ENCODE data around the gene CAPN9.
"Not testable (repeated sequence)": the region's sequence is repeated elsewhere in the genome, so short reads cannot be mapped to it uniquely, and the experiment has no call there.

The CAPN9 gene

DNA sequence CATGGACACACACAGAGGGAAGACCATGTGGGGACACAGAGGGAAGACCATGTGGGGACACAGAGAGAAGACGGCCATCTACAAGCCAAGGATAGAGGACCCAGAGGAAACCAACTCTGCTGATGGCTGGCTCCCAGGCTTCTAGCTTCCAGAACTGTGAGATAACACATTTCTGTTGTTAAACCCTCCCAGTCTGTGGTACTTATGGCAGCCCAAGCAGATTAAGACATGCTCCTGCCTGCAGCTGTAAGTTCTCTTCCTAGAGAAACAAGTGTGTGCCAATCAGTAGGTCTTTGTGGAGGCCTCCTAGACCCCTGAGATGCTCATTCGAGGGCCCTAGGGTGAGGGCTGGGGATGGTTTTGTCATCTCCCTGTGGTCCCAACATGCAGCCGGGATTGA, 35.9 kb upstream of the CAPN9 start:
- DNase-seq = no peak

DNA sequence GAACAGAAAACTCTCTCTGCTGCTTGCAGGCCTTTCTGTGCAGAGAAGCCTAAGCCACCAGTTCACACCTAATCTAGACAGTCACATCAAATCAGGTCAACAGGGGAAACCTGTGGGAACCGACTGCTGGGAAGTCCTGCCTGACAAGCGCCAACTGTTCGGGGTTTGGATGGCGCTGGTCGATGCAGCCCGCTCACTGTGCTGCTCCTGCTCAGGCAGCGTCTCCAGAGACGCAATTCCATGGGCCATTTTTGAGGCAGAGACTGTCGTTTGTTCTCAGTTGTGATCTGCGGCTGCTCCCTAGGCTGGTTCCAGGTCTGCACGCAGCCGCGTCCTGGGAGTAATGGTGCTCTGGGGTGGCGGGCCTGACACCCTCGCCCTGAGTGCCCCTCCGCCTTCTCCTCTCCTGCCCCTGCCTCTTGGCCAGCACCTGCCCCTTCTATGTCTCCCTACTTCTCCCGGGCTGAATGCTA, 34.7 kb upstream of the CAPN9 start:
- DNase-seq = no peak

DNA sequence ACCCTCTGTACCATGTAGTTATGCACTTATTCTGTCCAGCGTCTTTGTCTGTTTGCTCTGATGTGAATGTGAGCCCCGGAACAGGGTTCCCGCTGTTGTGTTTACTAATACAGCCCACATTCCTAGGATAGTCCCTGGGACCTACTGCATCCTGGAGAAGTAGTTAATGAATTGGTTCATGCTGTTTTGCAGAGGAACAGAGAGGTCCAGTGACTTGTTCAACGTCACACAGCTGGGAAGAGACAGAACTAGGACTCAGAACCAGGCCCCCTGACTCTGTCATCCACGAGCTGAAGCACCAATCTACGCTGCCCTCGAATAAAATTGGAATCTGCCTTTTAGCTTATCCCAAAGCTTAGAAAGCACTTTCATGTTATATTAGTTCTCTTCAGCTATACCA, 34.0 kb upstream of the CAPN9 start:
- DNase-seq = no peak

DNA sequence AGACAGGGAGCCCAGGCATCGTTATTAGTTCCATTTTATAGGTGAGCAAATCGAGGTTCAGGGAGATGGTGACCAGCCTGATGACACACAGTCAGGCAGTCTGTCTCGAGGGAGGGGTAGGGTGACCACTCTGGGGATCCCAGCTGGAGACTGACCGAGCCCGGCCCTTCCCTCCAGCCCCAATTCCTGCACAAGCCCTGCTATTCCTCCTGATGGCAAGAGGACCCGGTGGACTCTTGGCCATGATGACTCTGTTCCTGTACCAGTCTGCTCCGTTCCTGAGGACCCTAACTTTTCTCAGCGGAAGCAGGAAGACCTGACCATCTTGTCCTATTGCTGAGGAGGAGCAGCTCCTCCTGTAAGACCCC, 33.7 kb upstream of the CAPN9 start:
- no peak for DNase-seq

DNA sequence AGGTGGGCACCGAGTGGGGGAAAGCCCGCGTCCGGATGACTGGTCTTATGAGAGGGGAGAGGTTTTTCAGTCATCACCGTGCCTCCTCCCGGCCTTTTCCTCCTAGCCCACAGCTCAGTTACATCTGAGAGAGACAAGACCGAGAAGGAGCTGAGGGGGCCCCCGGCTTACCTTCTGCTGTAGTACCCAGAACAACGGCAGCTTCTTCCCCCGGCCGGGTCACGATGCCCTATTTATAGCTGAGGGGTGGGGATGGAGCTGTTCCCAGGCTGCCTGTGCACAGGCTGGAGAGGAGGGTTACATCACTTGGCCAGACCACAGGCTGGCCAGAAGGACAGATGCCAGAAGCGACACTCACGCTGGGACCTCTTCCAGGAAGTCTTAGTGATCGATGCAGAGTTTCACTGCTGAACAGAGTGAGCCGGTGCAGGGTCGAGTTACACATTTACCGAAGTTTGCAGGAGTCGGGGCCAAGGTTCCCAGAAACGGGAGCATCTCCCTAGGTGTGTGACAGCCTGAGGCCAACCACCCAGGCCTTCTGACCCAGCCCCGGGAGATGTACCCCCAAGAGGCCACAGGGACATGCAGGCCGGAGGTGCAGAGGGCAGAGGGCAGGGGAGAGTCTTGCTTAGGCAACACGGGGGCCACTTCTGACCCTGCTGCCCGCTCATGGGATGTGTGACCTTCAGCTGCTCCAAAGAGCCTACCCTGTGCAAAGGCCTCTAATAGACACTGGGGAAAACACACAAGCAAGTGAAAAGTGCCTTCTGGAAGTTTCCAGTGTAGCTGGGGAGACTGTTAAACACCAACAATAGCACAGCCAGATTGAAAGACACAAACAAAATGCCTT, 33.0 kb upstream of the CAPN9 start, which contains the start of gene AGT:
TSS of gene AGT (minus strand) at position 208 of the 850 bp plus-strand sequence. CDS start 3,299 bp downstream, outside the sequence.
- no peak for DNase-seq

DNA sequence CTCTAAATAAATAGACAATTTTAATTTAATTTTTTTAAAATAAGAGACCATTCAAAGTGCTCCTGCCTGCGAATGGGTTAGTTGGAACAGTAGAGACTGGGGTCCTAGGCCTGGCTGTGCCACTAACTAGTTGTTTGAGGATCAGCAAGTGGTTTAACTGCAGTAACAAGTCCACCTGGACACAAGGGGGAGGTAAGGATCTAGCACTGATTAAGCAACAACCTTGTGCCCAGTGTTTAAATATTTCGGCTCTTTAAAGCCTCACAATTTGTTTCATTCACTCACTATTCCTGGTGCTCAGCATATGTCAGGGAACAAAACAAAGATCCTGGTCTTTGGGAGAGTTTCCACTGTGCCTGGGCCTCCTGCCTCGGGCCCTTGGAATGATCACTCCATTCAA, 31.7 kb upstream of the CAPN9 start:
- no peak for DNase-seq

DNA sequence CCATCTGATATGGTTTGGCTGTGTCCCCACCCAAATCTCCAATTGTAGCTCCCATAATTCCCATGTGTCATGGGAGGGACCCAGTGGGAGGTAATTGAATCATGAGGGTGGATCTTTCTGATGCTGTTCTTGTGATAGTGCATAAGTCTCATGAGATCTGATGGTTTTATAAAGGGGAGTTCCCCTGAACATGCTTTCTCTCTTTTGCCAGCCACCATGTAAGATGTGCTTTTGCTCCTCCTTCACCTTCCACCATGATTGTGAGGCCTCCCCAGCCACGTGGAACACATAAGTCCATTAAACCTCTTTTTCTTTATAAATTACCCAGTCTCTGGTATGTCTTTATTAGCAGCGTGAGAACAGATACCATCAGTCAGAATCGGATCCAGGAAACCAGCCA, 30.7 kb upstream of the CAPN9 start:
- not testable (repeated sequence) for DNase-seq

DNA sequence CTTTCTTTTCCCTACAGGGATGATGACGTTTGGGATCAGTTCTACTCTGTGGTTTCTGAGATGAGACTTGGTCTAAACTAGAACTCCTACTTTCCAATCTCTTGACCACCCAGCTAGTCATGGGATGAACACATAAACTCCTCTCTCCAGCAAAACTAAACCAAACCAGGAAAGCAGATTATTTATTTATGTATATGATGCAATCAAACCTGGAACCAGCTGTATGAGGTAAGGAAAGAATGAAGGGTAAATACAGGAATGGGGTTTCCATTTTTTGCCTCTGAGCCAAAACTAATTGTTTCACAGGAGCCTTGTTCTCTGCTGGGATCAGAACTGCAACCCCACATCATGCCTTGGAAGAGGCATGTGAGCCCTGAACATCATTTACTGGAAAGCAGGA, 29.9 kb upstream of the CAPN9 start:
- no peak for DNase-seq

DNA sequence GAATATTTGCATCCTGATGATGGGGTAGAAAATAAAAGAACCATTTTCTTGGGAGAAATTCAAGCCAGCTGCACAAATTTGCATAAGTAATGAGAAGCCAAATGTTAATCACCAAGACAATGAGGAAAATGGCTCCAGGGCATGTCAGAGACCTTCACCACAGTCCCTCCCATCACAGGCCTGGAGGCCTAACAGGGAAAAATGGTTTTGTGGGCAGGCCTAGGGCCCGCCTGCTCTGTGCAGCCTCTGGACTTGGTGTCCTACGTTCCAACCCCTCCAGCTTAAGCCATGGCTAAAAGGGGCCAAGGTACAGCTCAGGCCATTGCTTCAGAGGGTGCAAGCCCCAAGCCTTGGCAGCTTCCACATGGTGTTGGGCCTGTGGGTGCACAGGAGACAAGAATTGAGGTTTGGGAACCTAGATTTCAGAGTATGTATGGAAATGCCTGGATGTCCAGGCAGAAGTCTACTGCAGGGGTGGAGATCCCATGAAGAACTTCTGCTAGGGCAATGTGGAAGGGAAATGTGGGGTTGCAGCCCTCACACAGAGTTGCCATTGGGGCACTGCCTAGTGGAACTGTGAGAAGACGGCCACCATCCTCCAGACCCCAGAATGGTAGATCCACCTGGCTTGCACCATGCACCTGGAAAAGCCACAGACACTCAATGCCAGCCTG, 25.2 kb upstream of the CAPN9 start:
- not testable (repeated sequence) for DNase-seq

DNA sequence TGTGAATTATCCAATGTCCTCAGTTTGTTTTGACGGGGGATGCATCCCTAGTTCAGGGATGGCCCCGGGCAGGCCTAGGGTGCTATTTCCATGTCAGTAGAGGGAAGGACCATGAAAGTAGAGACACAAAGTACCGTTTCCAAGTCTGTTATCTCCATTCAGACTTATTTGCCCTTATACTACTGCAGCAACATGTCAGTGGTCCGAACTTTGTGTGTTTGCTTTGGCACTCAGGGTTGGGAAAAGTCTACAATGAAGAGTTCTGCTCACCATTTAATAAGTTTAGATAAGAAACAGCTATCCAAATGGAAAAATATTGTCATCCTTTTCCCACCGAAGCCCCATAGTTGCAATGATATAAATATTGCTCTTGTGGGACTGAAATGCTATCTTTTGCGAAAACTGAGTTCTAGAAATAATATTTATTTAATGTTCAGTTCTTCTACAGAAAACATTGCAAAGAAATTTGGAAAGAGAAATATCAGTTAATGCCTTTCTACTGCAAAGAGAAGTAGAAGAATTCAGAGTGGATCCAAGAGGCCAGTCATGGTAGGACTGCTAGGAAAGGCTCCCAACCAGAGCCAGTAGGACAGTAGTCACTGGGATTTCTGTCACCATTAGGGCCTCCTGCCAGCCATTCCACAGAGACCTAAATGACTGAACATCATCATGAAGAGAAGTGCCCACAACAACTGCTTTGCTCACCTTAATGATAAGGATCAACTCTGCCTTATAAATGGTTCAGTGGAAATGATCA, 21.8 kb upstream of the CAPN9 start:
- DNase-seq = no peak

DNA sequence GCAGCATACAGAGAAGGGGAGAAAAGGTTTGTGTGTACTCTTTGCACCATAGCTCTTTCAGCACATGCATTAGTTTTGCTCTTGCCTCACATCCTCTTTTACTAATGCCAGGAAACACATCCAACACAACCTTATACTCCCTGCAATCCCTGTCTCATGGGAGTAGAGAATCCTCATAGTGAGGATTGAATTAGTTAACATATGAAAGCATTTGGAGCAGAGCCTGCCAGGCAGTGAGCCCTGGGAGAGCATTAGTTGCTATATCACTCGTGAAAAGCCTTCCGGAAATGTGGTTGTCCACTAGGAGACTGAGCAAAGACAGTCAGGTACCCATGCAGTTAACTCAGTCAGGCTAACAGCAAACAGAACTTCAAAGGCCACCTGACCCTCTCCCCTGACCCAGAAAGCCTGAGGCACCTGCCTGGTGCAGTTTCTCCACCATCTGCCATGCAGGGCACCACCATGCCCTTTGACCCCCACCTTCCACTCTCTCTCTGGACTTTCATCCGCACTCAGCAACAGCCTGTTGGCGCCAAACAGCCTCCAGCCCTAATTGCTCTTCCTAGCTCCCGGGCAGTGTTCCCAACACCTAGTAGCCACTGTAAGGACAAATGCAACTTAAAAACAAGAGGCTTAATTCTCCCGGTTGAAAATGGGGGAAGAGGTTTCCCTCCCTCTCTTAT, 18.3 kb upstream of the CAPN9 start:
- DNase-seq = no peak

DNA sequence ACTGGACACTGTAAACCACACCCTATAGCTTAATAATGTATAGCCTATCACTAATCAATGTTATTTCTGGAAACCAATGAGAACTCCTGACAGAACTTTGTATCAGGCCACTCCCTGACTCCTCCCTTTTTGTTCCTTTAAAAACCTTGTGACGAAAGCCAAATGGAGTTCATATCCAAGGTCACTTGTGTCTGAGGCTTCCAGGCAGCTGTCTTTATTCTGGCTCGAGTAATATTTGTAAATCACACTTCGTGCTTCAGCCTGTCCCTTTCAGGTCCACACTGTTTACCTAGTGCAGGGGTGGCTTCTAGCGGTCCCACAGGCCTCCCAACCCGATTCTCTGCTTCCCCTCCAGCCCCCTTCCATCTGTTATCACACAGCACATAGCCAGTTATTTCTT, 16.2 kb upstream of the CAPN9 start:
- no peak for DNase-seq

DNA sequence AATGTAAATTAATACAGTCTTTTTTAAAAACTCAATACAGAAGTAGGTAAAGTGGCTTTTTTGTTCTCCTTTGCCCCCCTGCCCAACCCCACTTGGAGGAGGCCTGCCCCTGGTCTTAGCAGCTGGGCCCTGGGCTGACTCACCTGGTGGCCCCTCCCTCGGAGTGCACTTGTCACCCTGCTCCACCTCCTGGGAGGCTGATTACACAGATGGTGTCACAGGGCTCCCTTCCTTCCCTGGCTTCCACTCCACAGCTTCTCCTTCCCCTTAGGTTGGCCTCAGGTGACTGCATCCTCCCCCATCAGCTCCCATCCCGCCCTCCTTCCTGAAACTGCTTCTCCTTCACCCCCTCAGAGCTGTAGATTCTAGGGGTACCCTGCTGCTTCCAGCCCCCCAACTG, 11.7 kb upstream of the CAPN9 start:
- no peak for DNase-seq

DNA sequence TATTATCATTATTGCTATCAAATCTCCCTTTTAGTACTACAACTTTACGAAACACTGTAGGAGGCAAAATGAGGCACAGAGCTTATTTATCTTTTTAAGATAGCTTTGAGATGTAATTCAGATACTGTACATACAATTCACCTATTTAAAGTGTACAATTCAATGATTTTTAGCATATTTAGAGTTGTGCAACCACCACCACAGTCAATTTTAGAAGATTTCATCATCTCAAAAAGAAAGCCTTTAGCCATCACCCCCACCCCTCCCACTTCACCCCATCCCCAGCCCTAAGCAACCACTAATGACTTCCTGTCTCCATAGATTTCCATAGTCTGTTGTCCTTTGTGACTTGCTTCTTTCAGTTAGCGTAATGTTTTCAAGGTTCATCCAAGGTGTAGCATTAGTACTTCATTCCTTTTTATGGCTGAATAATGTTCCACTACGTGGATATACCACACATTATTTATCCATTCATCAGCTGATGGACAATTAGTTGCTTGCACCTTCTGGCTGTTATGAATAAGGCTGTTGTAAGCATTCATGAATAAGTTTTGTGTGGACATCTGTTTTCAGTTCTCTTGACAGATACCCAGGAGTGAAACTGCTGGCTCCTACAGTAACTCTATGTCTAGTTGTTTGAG, 9.4 kb upstream of the CAPN9 start:
- no peak for DNase-seq

DNA sequence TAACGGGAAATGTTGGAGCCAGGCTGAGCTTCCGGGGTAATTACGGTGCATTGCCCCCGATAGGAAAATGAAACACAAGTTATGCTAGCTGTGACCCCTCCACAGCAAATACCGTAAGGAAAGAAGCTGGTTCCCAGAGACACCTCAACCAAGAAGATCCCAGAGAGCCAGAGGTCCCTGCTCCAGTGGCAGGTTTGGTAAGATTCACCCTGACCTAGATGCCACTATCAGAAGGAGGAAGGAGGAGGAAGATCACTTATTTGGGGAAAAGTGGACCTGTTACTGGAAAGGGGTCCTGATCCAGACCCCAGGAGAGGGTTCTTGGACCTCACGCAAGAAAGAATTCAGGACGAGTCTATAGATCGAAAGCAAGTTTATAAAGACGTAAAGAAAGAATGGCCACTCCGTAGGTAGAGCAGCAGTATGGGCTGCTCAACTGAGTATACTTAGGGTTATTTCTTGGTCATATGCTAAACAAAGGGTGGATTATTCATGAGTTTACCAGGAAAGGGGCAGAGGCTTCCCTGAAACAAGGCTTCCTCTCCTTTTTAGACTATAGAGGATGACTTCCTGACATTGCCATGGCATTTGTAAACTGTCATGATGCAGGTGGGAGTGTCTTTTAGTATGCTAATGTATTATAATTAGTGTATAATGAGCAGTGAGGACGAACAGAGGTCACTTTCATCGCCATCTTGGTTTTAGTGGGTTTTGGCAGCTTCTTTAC, 7.5 kb upstream of the CAPN9 start:
- DNase-seq = no peak

DNA sequence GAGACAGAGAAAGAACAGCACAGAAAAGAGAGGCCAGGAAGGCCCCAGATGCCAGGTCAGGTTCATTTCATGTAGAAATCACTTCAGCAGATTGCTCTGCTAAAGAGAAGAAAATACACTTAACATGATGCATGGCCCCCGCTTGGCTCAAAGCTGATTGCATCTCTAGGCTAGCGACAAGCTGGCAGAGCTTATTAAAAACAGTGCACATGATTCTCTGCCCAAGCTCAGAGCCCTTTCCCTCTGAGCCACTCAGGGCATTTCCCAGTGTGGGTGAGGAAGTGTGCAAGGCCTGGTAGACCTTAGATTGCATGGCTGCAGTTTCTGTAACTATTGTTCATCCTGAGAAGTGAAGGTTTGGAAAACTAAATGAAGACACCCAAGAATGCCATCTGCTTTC, 3.3 kb upstream of the CAPN9 start:
- no peak for DNase-seq

DNA sequence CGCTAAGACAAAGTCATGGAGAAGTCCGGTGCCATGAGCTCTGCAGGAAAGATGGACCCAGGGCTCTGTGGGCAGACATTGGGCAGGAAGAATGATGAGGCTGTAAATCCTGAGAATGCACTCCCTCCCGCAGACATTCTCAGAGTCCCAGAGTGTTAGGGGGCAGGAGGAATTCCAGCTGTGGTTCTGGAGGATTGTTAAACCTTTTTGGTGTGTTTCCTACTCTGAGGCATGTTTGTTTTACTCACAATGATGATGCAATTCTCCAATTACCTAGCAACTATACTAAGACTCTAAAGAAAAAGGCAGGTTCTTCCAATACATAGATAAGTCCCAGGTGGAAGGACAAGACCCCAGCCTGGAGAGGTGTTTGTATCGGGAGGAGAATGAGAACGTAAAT, 2.8 kb upstream of the CAPN9 start:
- DNase-seq = no peak

DNA sequence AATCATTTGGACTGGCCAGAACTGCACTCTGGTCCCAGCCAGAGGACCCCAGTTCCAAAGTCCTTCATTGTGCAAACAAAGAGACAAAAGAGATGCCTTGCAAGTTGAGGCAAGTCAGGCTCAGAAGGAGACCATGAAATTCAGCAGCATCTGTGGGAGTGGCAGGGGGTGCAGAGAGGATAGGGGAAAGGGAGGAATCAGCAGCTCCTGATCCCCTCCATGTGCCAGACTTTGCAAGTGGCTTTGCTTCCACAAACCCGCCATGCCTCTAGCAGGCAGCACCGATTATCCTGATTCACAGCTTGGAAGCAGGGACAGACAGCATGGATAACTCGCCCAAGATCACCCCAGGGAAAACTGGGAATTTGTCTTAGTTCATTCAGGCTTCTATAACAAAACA, 2.1 kb upstream of the CAPN9 start:
- no peak for DNase-seq

DNA sequence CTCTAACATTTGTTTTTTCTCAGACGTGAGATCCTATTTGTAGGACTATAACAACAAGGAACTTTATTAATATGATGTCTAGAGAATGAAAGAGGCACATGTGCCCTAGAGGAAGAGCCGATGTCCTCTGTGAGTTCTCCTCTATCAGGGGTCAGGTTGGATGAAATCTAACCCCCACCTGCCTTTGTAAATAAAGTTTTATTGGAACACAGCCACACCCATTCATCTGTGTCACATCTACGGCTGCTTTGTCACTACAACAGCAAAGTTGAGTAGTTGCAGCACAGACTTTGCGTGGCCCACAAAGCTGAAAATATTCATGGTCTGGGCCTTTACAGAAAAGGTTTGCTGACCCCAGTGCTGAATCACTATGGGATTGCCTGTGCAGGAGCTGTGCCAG, 571 bp upstream of the CAPN9 start:
- no peak for DNase-seq

DNA sequence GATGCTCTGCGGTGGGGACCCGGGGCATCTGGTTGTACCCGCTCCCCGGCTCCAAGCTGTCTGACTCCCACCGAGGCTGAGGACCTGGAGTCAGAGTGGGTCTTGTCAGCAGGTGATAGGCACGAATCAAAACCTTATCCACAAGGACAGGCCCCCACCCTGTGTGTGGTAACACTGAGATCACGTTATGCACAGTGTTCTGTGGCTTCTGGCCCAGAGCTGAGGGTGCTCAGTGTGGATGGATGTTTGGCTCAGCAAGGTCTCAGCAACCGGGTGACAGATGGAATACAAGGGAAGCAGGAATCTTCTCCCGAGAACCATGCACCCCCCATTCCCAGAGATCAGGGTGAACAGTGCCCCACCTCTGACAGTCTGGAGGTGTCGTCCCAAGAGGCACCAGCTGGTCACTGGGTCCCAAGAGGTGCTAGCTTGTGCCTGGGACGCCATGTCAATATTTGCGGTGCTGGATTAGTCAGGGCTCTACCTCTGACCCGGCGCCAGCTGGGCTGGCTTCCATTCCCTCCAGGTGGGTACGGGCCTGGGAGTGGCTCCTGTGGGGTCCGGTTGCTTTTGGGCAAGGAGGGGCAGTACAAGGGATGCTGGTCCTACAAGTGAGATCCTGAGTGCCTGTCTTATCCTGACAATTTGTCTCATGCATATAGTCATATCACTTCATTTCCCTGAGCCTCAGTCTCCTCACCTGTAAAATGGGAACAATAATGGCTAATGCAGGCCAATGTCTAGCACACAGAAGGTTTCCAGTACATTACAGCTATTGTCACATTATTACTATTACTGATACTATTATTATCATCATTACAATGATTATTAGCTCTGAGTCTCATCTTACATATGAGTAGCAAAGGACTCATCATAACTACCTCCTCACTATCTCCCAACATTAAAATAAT, 957 bp downstream of the CAPN9 start:
- no peak for DNase-seq

DNA sequence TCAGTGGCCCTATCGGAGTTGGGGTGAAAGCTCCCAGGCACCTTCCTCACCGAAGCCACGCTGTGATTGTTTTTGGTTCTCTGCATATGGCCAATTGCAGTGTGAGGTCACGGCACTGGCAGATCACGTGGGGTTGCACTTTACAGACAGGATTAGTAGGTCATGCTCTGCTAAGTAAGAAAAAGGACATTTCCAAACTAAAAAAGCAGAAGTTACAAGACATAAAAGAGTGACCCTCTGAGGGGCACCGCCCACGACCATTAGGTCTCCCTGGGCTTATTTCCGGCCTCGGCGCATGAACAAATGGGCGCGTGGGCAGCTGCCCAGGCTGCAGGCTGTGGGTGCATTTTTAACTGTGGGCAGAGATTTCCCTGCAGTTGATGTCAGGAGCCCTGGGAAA, 2.0 kb downstream of the CAPN9 start:
- DNase-seq = no peak
